H1 (cell line): ENCODE results near the gene RBM45.

ENCODE experiments used
- EP300 ChIP-seq, 2 experiments: IDR thresholded peaks; 1 replicate in 1 of 2; 2 replicates in 1 of 2; pipeline ENCODE4 v1.6.1; 2011 to 2012; ENCODE audit warnings: low read depth in 2 of 2, low read length in 2 of 2, mild to moderate bottlenecking in 2 of 2, borderline replicate concordance in 1 of 2, inconsistent platforms in 1 of 2, moderate library complexity in 1 of 2
- EZH2 ChIP-seq: fragments of 200-600 bp; sonication (generic); IDR thresholded peaks from 2 replicates; pipeline ENCODE4 v1.7.1; 2012; ENCODE audit warnings: low read depth, mild to moderate bottlenecking, moderate library complexity, low read length, inconsistent platforms; ENCODE audit not compliant: severe bottlenecking
- GTF2F1 ChIP-seq: IDR thresholded peaks from 2 replicates; pipeline ENCODE4 v1.6.1; 2012; ENCODE audit warnings: low read depth, low read length, improper control_type of control experiment, borderline replicate concordance
- POLR2AphosphoS5 ChIP-seq: IDR thresholded peaks from 2 replicates; pipeline ENCODE4 v1.6.1; 2011; ENCODE audit warnings: low read depth, low read length
- RAD21 ChIP-seq, 2 experiments: IDR thresholded peaks in 1 of 2; conservative IDR thresholded peaks in 1 of 2; 2 replicates each; pipeline ENCODE4 v1.6.1; 2011; ENCODE audit warnings: low read depth in 2 of 2, low read length in 2 of 2, improper control_type of control experiment in 1 of 2, inconsistent platforms in 1 of 2, mild to moderate bottlenecking in 1 of 2, moderate library complexity in 1 of 2
- RXRA ChIP-seq: IDR thresholded peaks from 2 replicates; pipeline ENCODE4 v1.6.1; 2011; ENCODE audit warnings: low read depth, mild to moderate bottlenecking, low read length, moderate library complexity; ENCODE audit not compliant: insufficient read depth
- SP1 ChIP-seq: IDR thresholded peaks from 2 replicates; pipeline ENCODE4 v1.6.1; 2011; ENCODE audit warnings: low read depth, low read length
- TEAD4 ChIP-seq: IDR thresholded peaks from 2 replicates; pipeline ENCODE4 v1.6.1; 2012; ENCODE audit warnings: low read depth, low read length, inconsistent platforms, mixed read lengths
- TF ChIP-seq, protein P1 (sequence below), 3 experiments: IDR thresholded peaks; 1 replicate in 2 of 3; 2 replicates in 1 of 3; pipeline versions ENCODE4 v1.5.1 to v1.6.1; 2011; ENCODE audit warnings: low read length in 3 of 3, mild to moderate bottlenecking in 3 of 3, inconsistent platforms in 2 of 3, low read depth in 1 of 3, moderate library complexity in 1 of 3; ENCODE audit not compliant: insufficient read depth in 1 of 3; ENCODE audit errors: control extremely low read depth in 1 of 3
- TF ChIP-seq, protein P2 (sequence below): IDR thresholded peaks from 2 replicates; pipeline ENCODE4 v1.6.1; 2012; ENCODE audit warnings: low read length, inconsistent platforms
- TF ChIP-seq, protein P3 (sequence below): IDR thresholded peaks from 2 replicates; pipeline ENCODE4 v1.6.1; 2011; ENCODE audit warnings: low read length, improper control_type of control experiment

DNA sequence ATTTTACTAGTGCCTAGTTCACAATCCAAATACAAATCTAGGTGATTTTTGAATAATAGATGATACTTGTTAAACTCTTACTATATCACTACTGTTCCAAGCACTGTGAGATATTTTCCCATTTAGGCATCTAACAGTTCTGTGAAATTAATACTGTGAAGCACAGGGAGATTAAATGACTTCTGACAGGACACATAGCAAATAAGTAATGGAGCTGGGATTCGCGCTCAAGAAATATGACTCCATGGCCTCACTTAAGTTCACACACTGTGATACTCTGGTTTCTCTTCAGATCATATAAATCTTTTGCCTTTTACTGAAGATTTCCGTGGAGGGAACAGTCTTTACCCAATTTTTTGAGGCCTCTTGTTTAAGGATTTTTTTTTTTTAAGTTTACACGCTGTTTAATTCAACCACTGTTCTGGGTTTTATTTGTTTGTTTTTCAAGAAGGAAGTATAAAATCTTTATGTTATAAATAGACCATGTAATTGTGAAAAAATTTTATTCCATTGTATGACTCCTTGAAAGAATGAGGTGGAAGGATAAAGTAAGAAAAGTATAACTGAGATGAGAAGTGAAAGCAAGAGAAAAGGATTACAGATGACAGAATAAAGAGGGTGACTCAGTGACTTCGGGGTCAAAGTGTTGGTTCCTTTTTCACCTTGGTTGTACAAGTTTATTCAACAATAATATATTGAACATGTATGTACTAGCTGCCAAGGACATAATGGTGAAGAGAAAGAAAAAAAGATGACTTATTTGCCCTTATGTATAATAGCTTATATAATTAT is 30.2 kb downstream of the RBM45 start:
- TF ChIP-seq, protein P1, sequence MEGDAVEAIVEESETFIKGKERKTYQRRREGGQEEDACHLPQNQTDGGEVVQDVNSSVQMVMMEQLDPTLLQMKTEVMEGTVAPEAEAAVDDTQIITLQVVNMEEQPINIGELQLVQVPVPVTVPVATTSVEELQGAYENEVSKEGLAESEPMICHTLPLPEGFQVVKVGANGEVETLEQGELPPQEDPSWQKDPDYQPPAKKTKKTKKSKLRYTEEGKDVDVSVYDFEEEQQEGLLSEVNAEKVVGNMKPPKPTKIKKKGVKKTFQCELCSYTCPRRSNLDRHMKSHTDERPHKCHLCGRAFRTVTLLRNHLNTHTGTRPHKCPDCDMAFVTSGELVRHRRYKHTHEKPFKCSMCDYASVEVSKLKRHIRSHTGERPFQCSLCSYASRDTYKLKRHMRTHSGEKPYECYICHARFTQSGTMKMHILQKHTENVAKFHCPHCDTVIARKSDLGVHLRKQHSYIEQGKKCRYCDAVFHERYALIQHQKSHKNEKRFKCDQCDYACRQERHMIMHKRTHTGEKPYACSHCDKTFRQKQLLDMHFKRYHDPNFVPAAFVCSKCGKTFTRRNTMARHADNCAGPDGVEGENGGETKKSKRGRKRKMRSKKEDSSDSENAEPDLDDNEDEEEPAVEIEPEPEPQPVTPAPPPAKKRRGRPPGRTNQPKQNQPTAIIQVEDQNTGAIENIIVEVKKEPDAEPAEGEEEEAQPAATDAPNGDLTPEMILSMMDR (IDR thresholded peaks at IDR 0.05; ENCODE audit: control extremely low read depth in 1 of 3, insufficient read depth in 1 of 3, low read depth in 1 of 3, low read length in 3 of 3): no peak
- no peak for TF ChIP-seq RAD21 (IDR thresholded peaks at IDR 0.05 in 1 of 2, conservative IDR thresholded peaks at IDR 0.05 in 1 of 2; ENCODE audit: low read depth in 2 of 2, low read length in 2 of 2)
- no peak for TF ChIP-seq EP300 (IDR thresholded peaks at IDR 0.05; ENCODE audit: borderline replicate concordance in 1 of 2, low read depth in 2 of 2, low read length in 2 of 2)
- no peak for TF ChIP-seq GTF2F1
- TF ChIP-seq TEAD4: no peak
- TF ChIP-seq POLR2AphosphoS5: no peak
- no peak for TF ChIP-seq EZH2
- TF ChIP-seq SP1: no peak
- TF ChIP-seq, protein P2, sequence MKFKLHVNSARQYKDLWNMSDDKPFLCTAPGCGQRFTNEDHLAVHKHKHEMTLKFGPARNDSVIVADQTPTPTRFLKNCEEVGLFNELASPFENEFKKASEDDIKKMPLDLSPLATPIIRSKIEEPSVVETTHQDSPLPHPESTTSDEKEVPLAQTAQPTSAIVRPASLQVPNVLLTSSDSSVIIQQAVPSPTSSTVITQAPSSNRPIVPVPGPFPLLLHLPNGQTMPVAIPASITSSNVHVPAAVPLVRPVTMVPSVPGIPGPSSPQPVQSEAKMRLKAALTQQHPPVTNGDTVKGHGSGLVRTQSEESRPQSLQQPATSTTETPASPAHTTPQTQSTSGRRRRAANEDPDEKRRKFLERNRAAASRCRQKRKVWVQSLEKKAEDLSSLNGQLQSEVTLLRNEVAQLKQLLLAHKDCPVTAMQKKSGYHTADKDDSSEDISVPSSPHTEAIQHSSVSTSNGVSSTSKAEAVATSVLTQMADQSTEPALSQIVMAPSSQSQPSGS: no peak
- TF ChIP-seq, protein P3, sequence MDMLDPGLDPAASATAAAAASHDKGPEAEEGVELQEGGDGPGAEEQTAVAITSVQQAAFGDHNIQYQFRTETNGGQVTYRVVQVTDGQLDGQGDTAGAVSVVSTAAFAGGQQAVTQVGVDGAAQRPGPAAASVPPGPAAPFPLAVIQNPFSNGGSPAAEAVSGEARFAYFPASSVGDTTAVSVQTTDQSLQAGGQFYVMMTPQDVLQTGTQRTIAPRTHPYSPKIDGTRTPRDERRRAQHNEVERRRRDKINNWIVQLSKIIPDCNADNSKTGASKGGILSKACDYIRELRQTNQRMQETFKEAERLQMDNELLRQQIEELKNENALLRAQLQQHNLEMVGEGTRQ: no peak
- TF ChIP-seq RXRA: no peak
